Mucosa of stomach (tissue), 1 donor: ENCODE results near the gene PARD3.

ENCODE experiments used
- H3K27me3 ChIP-seq: one replicate; pipeline ENCODE4 v1.7.0; 2013; ENCODE audit warnings: mild to moderate bottlenecking, low read length; ENCODE audit not compliant: control insufficient read depth, insufficient read depth
- H3K36me3 ChIP-seq: one replicate; pipeline ENCODE4 v1.7.0; 2013; ENCODE audit warnings: low read length; ENCODE audit not compliant: control insufficient read depth, insufficient read depth
- H3K4me1 ChIP-seq: one replicate; pipeline ENCODE4 v1.7.0; 2013; ENCODE audit warnings: mild to moderate bottlenecking, low read length; ENCODE audit not compliant: control insufficient read depth, insufficient read depth
- H3K4me3 ChIP-seq: one replicate; pipeline ENCODE4 v1.7.0; 2013; ENCODE audit warnings: low read length
- H3K9ac ChIP-seq: one replicate; pipeline ENCODE4 v1.7.0; 2013; ENCODE audit warnings: mild to moderate bottlenecking, low read length, moderate library complexity
- H3K9me3 ChIP-seq: one replicate; pipeline ENCODE4 v1.7.0; 2013; ENCODE audit warnings: mild to moderate bottlenecking, low read length, moderate library complexity; ENCODE audit not compliant: control insufficient read depth
- donor health status: Pancreatic carcinoma.

The PARD3 gene

GRCh38 chr10:34124522-34125035, 690.5 kb downstream of the PARD3 start:
- no peaks in the 10 kb centered on the region for H3K36me3 ChIP-seq
- H3K9ac ChIP-seq = no peak overlapping the region
- no peaks in the 10 kb centered on the region for H3K27me3 ChIP-seq
- H3K4me1 ChIP-seq = peaks cover 17% of the 10 kb centered on the region
- H3K9me3 ChIP-seq = no peaks in the 10 kb centered on the region
- H3K4me3 ChIP-seq = no peak overlapping the region

GRCh38 chr10:34121781-34122622, 693.1 kb downstream of the PARD3 start:
- Histone ChIP-seq H3K9me3 (no peaks in the 10 kb centered on the region), H3K4me3 (no peak overlapping the region), H3K9ac (no peak overlapping the region), H3K27me3 (no peaks in the 10 kb centered on the region), H3K36me3 (no peaks in the 10 kb centered on the region), H3K4me1 (peaks cover 25% of the 10 kb centered on the region)

GRCh38 chr10:34121125-34121753, 693.9 kb downstream of the PARD3 start:
- Histone ChIP-seq H3K9me3 (no peaks in the 10 kb centered on the region), H3K4me1 (peaks cover 32% of the 10 kb centered on the region), H3K9ac (no peak overlapping the region), H3K27me3 (no peaks in the 10 kb centered on the region), H3K36me3 (no peaks in the 10 kb centered on the region), H3K4me3 (no peak overlapping the region)

- Histone ChIP-seq H3K4me3 (no peak overlapping the region), H3K4me1 (peaks cover 33% of the 10 kb centered on the region), H3K36me3 (no peaks in the 10 kb centered on the region), H3K9ac (no peak overlapping the region), H3K27me3 (no peaks in the 10 kb centered on the region), H3K9me3 (no peaks in the 10 kb centered on the region)
Measured at GRCh38 chr10:34119456-34119855, 695.6 kb downstream of the PARD3 start.

- no peak overlapping the region for H3K4me3 ChIP-seq
- H3K27me3 ChIP-seq = no peaks in the 10 kb centered on the region
- no peaks in the 10 kb centered on the region for H3K9me3 ChIP-seq
- H3K4me1 ChIP-seq = peaks cover 27% of the 10 kb centered on the region
- no peak overlapping the region for H3K9ac ChIP-seq
- H3K36me3 ChIP-seq = no peaks in the 10 kb centered on the region
Measured at GRCh38 chr10:34116681-34117271, 698.3 kb downstream of the PARD3 start.

GRCh38 chr10:34116220-34116641, 698.9 kb downstream of the PARD3 start:
- Histone ChIP-seq H3K9ac (no peak overlapping the region), H3K9me3 (no peaks in the 10 kb centered on the region), H3K27me3 (no peaks in the 10 kb centered on the region), H3K4me3 (no peak overlapping the region), H3K36me3 (no peaks in the 10 kb centered on the region), H3K4me1 (peaks cover 21% of the 10 kb centered on the region)

GRCh38 chr10:34114914-34115313, 700.2 kb downstream of the PARD3 start:
- no peaks in the 10 kb centered on the region for H3K27me3 ChIP-seq
- H3K9ac ChIP-seq = no peak overlapping the region
- H3K4me1 ChIP-seq = peaks cover 16% of the 10 kb centered on the region
- H3K9me3 ChIP-seq = no peaks in the 10 kb centered on the region
- H3K4me3 ChIP-seq = no peak overlapping the region
- no peaks in the 10 kb centered on the region for H3K36me3 ChIP-seq

- H3K9ac ChIP-seq = no peak overlapping the region
- H3K27me3 ChIP-seq = no peaks in the 10 kb centered on the region
- H3K9me3 ChIP-seq = no peaks in the 10 kb centered on the region
- no peaks in the 10 kb centered on the region for H3K36me3 ChIP-seq
- no peak overlapping the region for H3K4me3 ChIP-seq
- H3K4me1 ChIP-seq = peaks cover 16% of the 10 kb centered on the region
Measured at GRCh38 chr10:34113504-34114225, 701.4 kb downstream of the PARD3 start.

GRCh38 chr10:34112171-34112782, 702.8 kb downstream of the PARD3 start:
- H3K36me3 ChIP-seq = no peaks in the 10 kb centered on the region

GRCh38 chr10:34111179-34111578, 703.9 kb downstream of the PARD3 start:
- Histone ChIP-seq H3K36me3 (no peaks in the 10 kb centered on the region), H3K27me3 (no peaks in the 10 kb centered on the region), H3K9me3 (no peaks in the 10 kb centered on the region)

More at GRCh38 chr10:34112171-34112782, 702.8 kb downstream of the PARD3 start:
- no peaks in the 10 kb centered on the region for H3K9me3 ChIP-seq
- H3K4me3 ChIP-seq = no peak overlapping the region
- H3K4me1 ChIP-seq = peaks cover 11% of the 10 kb centered on the region
- H3K9ac ChIP-seq = no peak overlapping the region
- H3K27me3 ChIP-seq = no peaks in the 10 kb centered on the region

GRCh38 chr10:34109952-34110702, 705.0 kb downstream of the PARD3 start:
- H3K36me3 ChIP-seq = no peaks in the 10 kb centered on the region
- no peak overlapping the region for H3K4me3 ChIP-seq
- H3K27me3 ChIP-seq = no peaks in the 10 kb centered on the region
- H3K4me1 ChIP-seq = no peaks in the 10 kb centered on the region
- no peak overlapping the region for H3K9ac ChIP-seq
- H3K9me3 ChIP-seq = no peaks in the 10 kb centered on the region

More at GRCh38 chr10:34111179-34111578, 703.9 kb downstream of the PARD3 start:
- no peak overlapping the region for H3K4me3 ChIP-seq
- peaks cover under 1% of the 10 kb centered on the region for H3K4me1 ChIP-seq
- no peak overlapping the region for H3K9ac ChIP-seq
